ENCODE measurements around the gene CR2.
A peak's percentile ranks its signal among the peaks of the same experiment; 100 is the strongest.

Gene CR2

GRCh38 chr1:207454046-207454964 lies at the start of gene CR2:
Gene CR2 (plus strand): TSS chr1:207454328. CDS start chr1:207454419, 91 bp downstream.
- Mint-ChIP-seq H3K4me3 (peak within 1 kb of the TSS; percentile 66), H3K27ac (peak within 1 kb of the TSS; percentile 22), H3K27me3 (peaks cover 22% of the 10 kb centered on the region), H3K4me1 (ENCODE audit: low read depth) (peaks cover 18% of the 10 kb centered on the region), H3K9me3 (no peaks in the 10 kb centered on the region), H3K36me3 (ENCODE audit: low read depth) (no peaks in the 10 kb centered on the region)
- peak; percentile 72 for DNase-seq

- H3K4me1 Mint-ChIP-seq (ENCODE audit: low read depth) = peaks cover 27% of the 10 kb centered on the region
- no peak overlapping the region for H3K4me3 Mint-ChIP-seq
- DNase-seq = no peak
- no peak overlapping the region for H3K27ac Mint-ChIP-seq
- peaks cover 4% of the 10 kb centered on the region for H3K9me3 Mint-ChIP-seq
- peaks cover 4% of the 10 kb centered on the region for H3K27me3 Mint-ChIP-seq
- no peaks in the 10 kb centered on the region for H3K36me3 Mint-ChIP-seq (ENCODE audit: low read depth)
Measured at GRCh38 chr1:207404849-207405525, 49.1 kb upstream of the CR2 start.

- Mint-ChIP-seq H3K4me3 (no peak overlapping the region), H3K4me1 (ENCODE audit: low read depth) (peaks cover 27% of the 10 kb centered on the region), H3K27ac (no peak overlapping the region), H3K9me3 (peaks cover 3% of the 10 kb centered on the region), H3K27me3 (peaks cover 4% of the 10 kb centered on the region), H3K36me3 (ENCODE audit: low read depth) (no peaks in the 10 kb centered on the region)
- DNase-seq = no peak
Measured at GRCh38 chr1:207405814-207406213, 48.3 kb upstream of the CR2 start.

- Mint-ChIP-seq H3K9me3 (no peaks in the 10 kb centered on the region), H3K4me3 (no peak overlapping the region), H3K27ac (peak overlapping the region; percentile 72), H3K27me3 (peaks cover 4% of the 10 kb centered on the region), H3K4me1 (ENCODE audit: low read depth) (peaks cover 37% of the 10 kb centered on the region), H3K36me3 (ENCODE audit: low read depth) (no peaks in the 10 kb centered on the region)
- DNase-seq = no peak
Measured at GRCh38 chr1:207407655-207408260, 46.4 kb upstream of the CR2 start.

- Mint-ChIP-seq H3K9me3 (no peaks in the 10 kb centered on the region), H3K27me3 (no peaks in the 10 kb centered on the region), H3K4me1 (ENCODE audit: low read depth) (peaks cover 50% of the 10 kb centered on the region), H3K36me3 (ENCODE audit: low read depth) (no peaks in the 10 kb centered on the region), H3K27ac (peak overlapping the region; percentile 88), H3K4me3 (no peak overlapping the region)
- DNase-seq = no peak
Measured at GRCh38 chr1:207412845-207413244, 41.3 kb upstream of the CR2 start.

GRCh38 chr1:207414606-207415108 lies 39.5 kb upstream of the CR2 start:
- H3K36me3 Mint-ChIP-seq (ENCODE audit: low read depth) = no peaks in the 10 kb centered on the region
- H3K27ac Mint-ChIP-seq = peak overlapping the region; percentile 15
- H3K27me3 Mint-ChIP-seq = no peaks in the 10 kb centered on the region
- peaks cover 3% of the 10 kb centered on the region for H3K9me3 Mint-ChIP-seq
- peaks cover 41% of the 10 kb centered on the region for H3K4me1 Mint-ChIP-seq (ENCODE audit: low read depth)
- no peak for DNase-seq
- H3K4me3 Mint-ChIP-seq = no peak overlapping the region

- no peak overlapping the region for H3K27ac Mint-ChIP-seq
- no peaks in the 10 kb centered on the region for H3K36me3 Mint-ChIP-seq (ENCODE audit: low read depth)
- peaks cover 32% of the 10 kb centered on the region for H3K4me1 Mint-ChIP-seq (ENCODE audit: low read depth)
- H3K9me3 Mint-ChIP-seq = peaks cover 9% of the 10 kb centered on the region
- no peaks in the 10 kb centered on the region for H3K27me3 Mint-ChIP-seq
- DNase-seq = no peak
- no peak overlapping the region for H3K4me3 Mint-ChIP-seq
Measured at GRCh38 chr1:207417076-207417475, 37.1 kb upstream of the CR2 start.

GRCh38 chr1:207418351-207418750 lies 35.8 kb upstream of the CR2 start:
- no peak overlapping the region for H3K27ac Mint-ChIP-seq
- H3K36me3 Mint-ChIP-seq (ENCODE audit: low read depth) = no peaks in the 10 kb centered on the region
- H3K9me3 Mint-ChIP-seq = peaks cover 9% of the 10 kb centered on the region
- peaks cover 19% of the 10 kb centered on the region for H3K4me1 Mint-ChIP-seq (ENCODE audit: low read depth)
- no peak overlapping the region for H3K4me3 Mint-ChIP-seq
- no peak for DNase-seq
- H3K27me3 Mint-ChIP-seq = no peaks in the 10 kb centered on the region

GRCh38 chr1:207420109-207420508 lies 34.0 kb upstream of the CR2 start:
- Mint-ChIP-seq H3K9me3 (peaks cover 9% of the 10 kb centered on the region), H3K27me3 (no peaks in the 10 kb centered on the region), H3K27ac (no peak overlapping the region), H3K4me1 (ENCODE audit: low read depth) (peaks cover 3% of the 10 kb centered on the region), H3K4me3 (no peak overlapping the region), H3K36me3 (ENCODE audit: low read depth) (no peaks in the 10 kb centered on the region)
- no peak for DNase-seq

- Mint-ChIP-seq H3K36me3 (ENCODE audit: low read depth) (no peaks in the 10 kb centered on the region), H3K4me3 (no peak overlapping the region), H3K9me3 (peaks cover 9% of the 10 kb centered on the region), H3K27me3 (no peaks in the 10 kb centered on the region), H3K27ac (no peak overlapping the region), H3K4me1 (ENCODE audit: low read depth) (peaks cover 1% of the 10 kb centered on the region)
- no peak for DNase-seq
Measured at GRCh38 chr1:207421078-207421477, 33.0 kb upstream of the CR2 start.

- peaks cover 2% of the 10 kb centered on the region for H3K27me3 Mint-ChIP-seq
- no peak for DNase-seq
- H3K27ac Mint-ChIP-seq = no peak overlapping the region
- H3K36me3 Mint-ChIP-seq (ENCODE audit: low read depth) = no peaks in the 10 kb centered on the region
- H3K4me1 Mint-ChIP-seq (ENCODE audit: low read depth) = no peaks in the 10 kb centered on the region
- H3K4me3 Mint-ChIP-seq = no peak overlapping the region
- peaks cover 9% of the 10 kb centered on the region for H3K9me3 Mint-ChIP-seq
Measured at GRCh38 chr1:207423560-207424292, 30.4 kb upstream of the CR2 start.

GRCh38 chr1:207424570-207425131 lies 29.5 kb upstream of the CR2 start:
- no peaks in the 10 kb centered on the region for H3K4me1 Mint-ChIP-seq (ENCODE audit: low read depth)
- no peaks in the 10 kb centered on the region for H3K36me3 Mint-ChIP-seq (ENCODE audit: low read depth)
- H3K27ac Mint-ChIP-seq = no peak overlapping the region
- DNase-seq = no peak
- peaks cover 5% of the 10 kb centered on the region for H3K27me3 Mint-ChIP-seq
- H3K9me3 Mint-ChIP-seq = peaks cover 6% of the 10 kb centered on the region
- no peak overlapping the region for H3K4me3 Mint-ChIP-seq

- no peak overlapping the region for H3K27ac Mint-ChIP-seq
- H3K9me3 Mint-ChIP-seq = no peaks in the 10 kb centered on the region
- H3K36me3 Mint-ChIP-seq (ENCODE audit: low read depth) = no peaks in the 10 kb centered on the region
- H3K4me3 Mint-ChIP-seq = no peak overlapping the region
- H3K27me3 Mint-ChIP-seq = peaks cover 9% of the 10 kb centered on the region
- no peak for DNase-seq
- H3K4me1 Mint-ChIP-seq (ENCODE audit: low read depth) = no peaks in the 10 kb centered on the region
Measured at GRCh38 chr1:207427832-207428585, 26.1 kb upstream of the CR2 start.
